ENCODE results near the gene AMD1.

DNA sequence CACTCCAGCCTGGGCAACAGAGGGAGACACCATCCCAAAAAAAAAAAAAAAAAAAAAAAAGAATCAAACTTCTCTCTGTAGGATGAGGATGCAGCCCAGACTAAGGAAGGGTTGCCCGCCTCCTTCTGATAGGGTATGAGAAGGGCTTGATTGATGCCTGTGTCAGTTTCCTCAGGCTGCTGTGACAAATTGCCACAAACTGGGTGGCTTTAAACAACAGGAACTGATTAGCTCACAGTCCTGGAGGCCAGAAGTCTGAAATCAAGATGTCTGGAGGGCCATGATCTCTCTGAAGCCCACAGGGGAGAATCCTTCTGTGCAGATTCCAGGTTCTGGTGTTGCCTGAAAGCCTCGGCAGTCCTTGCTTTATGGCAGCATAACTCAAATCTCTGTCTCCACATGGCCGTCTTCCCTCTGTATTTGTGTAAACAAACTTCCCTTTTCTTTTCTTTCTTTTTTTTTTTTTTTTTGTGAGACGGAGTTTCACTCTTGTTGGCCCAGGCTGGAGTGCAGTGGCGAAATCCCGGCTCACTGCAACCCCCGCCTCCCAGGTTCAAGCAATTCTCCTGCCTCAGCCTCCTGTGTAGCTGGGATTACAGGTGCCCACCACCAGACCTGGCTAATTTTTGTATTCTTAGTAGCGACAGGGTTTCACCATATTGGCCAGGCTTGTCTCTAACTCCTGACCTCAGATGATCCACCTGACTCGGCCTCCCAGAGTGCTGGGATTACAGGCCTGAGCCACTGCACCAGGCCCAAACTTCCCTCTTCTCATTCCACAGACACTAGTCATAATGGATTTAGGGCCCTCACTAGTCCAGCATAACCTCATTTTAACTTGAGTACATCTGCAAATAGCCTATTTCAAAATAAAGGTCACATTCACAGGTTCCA is 48.1 kb upstream of the AMD1 start:
- TF ChIP-seq, protein P1, sequence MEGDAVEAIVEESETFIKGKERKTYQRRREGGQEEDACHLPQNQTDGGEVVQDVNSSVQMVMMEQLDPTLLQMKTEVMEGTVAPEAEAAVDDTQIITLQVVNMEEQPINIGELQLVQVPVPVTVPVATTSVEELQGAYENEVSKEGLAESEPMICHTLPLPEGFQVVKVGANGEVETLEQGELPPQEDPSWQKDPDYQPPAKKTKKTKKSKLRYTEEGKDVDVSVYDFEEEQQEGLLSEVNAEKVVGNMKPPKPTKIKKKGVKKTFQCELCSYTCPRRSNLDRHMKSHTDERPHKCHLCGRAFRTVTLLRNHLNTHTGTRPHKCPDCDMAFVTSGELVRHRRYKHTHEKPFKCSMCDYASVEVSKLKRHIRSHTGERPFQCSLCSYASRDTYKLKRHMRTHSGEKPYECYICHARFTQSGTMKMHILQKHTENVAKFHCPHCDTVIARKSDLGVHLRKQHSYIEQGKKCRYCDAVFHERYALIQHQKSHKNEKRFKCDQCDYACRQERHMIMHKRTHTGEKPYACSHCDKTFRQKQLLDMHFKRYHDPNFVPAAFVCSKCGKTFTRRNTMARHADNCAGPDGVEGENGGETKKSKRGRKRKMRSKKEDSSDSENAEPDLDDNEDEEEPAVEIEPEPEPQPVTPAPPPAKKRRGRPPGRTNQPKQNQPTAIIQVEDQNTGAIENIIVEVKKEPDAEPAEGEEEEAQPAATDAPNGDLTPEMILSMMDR (IDR thresholded peaks at IDR 0.05): no peak
- TF ChIP-seq POLR2AphosphoS5 (IDR thresholded peaks at IDR 0.05; ENCODE audit: insufficient read depth in 1 of 2, low read depth in 1 of 2) (no peak), POLR2A (IDR thresholded peaks at IDR 0.05) (no peak)
